Small intestine (tissue), 7 donors: ENCODE data around the gene LAMB1. TPM values are rescaled to one million over a fixed set of nuclear protein-coding genes. Genes with fewer than 3 reads are reported as not detected.
A peak's percentile ranks its signal among the peaks of the same experiment; 100 is the strongest.

Experiments used
- DNase-seq, 2 donors: peaks; one replicate each; pipeline versions ENCODE4 v3.0.0 to v3.0.0-alpha.2; 2013
- FAIRE-seq: peaks from 2 replicates; lab custom pipeline; 2012; peaks lifted over from hg19 to GRCh38; lab: Jason Lieb, UNC
- H3K27ac ChIP-seq, 3 donors: one replicate each; pipeline ENCODE4 v1.5.1; 2013; ENCODE audit warnings: low read length in 2 of 3, mild to moderate bottlenecking in 2 of 3, control low read depth in 1 of 3, inconsistent platforms in 1 of 3, low read depth in 1 of 3, moderate library complexity in 1 of 3
- H3K27me3 ChIP-seq, 3 donors: one replicate each; pipeline ENCODE4 v1.6.1; 2013; ENCODE audit warnings: low read length in 3 of 3, inconsistent platforms in 1 of 3; ENCODE audit not compliant: control insufficient read depth in 3 of 3, insufficient read depth in 3 of 3
- H3K36me3 ChIP-seq, 3 donors: one replicate each; pipeline ENCODE4 v1.6.1; 2013; ENCODE audit warnings: low read length in 3 of 3, inconsistent platforms in 1 of 3, low read depth in 1 of 3, mild to moderate bottlenecking in 1 of 3, moderate library complexity in 1 of 3; ENCODE audit not compliant: control insufficient read depth in 3 of 3, insufficient read depth in 2 of 3
- H3K4me1 ChIP-seq, 3 donors: one replicate each; pipeline ENCODE4 v1.6.1; 2013; ENCODE audit warnings: low read length in 2 of 3, inconsistent platforms in 1 of 3, low read depth in 1 of 3, mild to moderate bottlenecking in 1 of 3, moderate library complexity in 1 of 3; ENCODE audit not compliant: control insufficient read depth in 3 of 3, insufficient read depth in 2 of 3
- H3K4me3 ChIP-seq, 3 donors: one replicate each; pipeline ENCODE4 v1.5.1; 2013; ENCODE audit warnings: low read length in 3 of 3, control low read depth in 1 of 3, inconsistent platforms in 1 of 3, low read depth in 1 of 3, mild to moderate bottlenecking in 1 of 3, moderate library complexity in 1 of 3
- H3K9me3 ChIP-seq, 2 donors: one replicate each; pipeline ENCODE4 v1.6.1; 2013; ENCODE audit warnings: low read depth in 1 of 2, low read length in 1 of 2; ENCODE audit not compliant: control insufficient read depth in 2 of 2, insufficient read depth in 1 of 2
- WGBS, 3 donors: extraction: QIAGEN DNeasy Blood & Tissue Kit; methylation state at CpG; one replicate each; pipeline ENCODE4 v1.1.7; 2013; 5-methylcytosine and 5-hydroxymethylcytosine counted together
- polyA plus RNA-seq, 4 donors: library from polyadenylated mRNA; stranded (reverse) in 3 of 4; unstranded in 1 of 4; fragments of 200-250 nt in 3 of 4; fragments of 120-200 nt in 1 of 4; gene quantifications; one replicate each; pipeline versions ENCODE4 v1.2.1 to v1.2.3, GENCODE V29; 2013
- donor health status: healthy with polysubstance abuse.
- donor health status: control.
- donor health status: control.
- donor health status: Bipolar disorder and iron deficiency.
- donor health status: healthy.

Gene LAMB1
- polyA plus RNA-seq, 4 donors: 15.9 to 190 (median 71.5) TPM

DNA sequence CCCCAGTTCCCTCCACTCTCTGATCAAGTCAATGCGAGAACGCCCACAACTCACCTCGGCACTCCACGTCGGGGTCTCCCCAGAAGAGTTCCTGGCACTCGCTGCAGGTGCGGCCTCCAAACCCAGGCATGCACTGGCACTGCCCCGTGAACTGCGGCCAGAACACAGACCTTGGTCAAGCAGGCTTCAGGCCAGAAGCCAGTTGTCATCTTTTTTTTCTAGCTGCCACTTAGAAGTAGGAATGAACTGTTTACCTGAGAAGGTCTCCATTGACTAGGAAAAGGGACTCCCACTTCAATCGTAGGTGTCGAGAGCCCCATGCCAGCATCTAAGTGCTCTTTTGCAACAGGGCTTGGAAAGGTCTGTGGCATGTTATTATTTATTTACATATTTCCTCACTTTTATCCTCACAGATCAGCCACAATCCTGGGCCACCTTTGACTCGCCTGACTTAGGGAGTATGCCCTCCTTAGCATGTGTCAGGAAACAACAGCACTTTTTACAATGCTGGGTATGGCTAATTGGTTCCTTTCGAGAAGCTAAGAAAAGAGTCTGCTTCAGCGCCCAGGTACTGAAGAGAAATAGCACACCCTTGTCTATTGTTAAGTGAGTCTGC is 51.7 kb downstream of the LAMB1 start:
- Histone ChIP-seq H3K27ac (no peak overlapping the region), H3K36me3 (peaks cover 0 to 69% (median 16%) of the 10 kb centered on the region in 3 donors), H3K4me1 (peaks cover 0 to 7% (median 5%) of the 10 kb centered on the region in 3 donors), H3K27me3 (no peaks in the 10 kb centered on the region), H3K9me3 (no peaks in the 10 kb centered on the region), H3K4me3 (no peak overlapping the region)
- 90 to 96% (median 93%) methylated on average over 14 of the region's 14 CpGs for WGBS, 3 donors
- no peak for FAIRE-seq
- DNase-seq: no peak

DNA sequence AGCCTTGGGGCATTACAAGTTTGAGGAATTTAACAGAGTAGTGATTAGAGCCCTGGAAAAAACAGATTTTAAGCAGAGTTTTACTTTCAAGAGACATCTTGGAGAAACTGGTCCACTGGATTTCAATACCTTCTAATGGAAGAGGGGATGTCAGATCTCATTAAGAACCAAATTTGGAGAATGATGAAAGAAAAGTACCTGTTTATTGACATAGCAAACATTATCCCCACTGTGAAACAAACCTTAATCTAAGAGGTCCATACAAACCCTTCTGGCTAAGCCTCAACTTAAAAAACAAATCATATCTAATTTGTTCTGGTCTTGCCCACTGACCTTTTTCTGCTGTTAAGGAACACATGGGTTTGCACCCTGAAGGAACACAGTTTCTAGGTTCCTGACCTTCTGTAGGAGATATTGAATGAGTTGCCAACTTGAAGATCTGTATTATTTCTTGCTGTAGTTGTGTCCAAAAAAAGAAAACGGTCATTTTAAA is 53.5 kb downstream of the LAMB1 start:
- Histone ChIP-seq H3K9me3 (no peaks in the 10 kb centered on the region), H3K4me1 (peaks cover 0 to 7% (median 5%) of the 10 kb centered on the region in 3 donors), H3K27ac (peak overlapping the region in 1 of 3 donors; percentile 44), H3K36me3 (peaks cover 0 to 67% (median 16%) of the 10 kb centered on the region in 3 donors), H3K27me3 (no peaks in the 10 kb centered on the region), H3K4me3 (no peak overlapping the region)
- DNase-seq (no peak), FAIRE-seq (no peak)
- 57 to 68% (median 67%) methylated on average over 1 of the region's 1 CpG for WGBS, 3 donors

- Histone ChIP-seq H3K27me3 (no peaks in the 10 kb centered on the region), H3K9me3 (no peaks in the 10 kb centered on the region), H3K36me3 (peaks cover 0 to 62% (median 22%) of the 10 kb centered on the region in 3 donors), H3K4me3 (no peak overlapping the region), H3K27ac (peak overlapping the region in 2 of 3 donors; percentile 44 to 48), H3K4me1 (peaks cover 0 to 7% (median 5%) of the 10 kb centered on the region in 3 donors)
- WGBS, 3 donors: 19 to 53% (median 44%) methylated on average over 7 of the region's 7 CpGs
- FAIRE-seq (no peak), DNase-seq (peak; percentile 39 to 77)
Observed at GRCh38 chr7:107948645-107949442, 54.1 kb downstream of the LAMB1 start.

GRCh38 chr7:107946881-107947280 is 56.1 kb downstream of the LAMB1 start:
- Histone ChIP-seq H3K27ac (no peak overlapping the region), H3K9me3 (no peaks in the 10 kb centered on the region), H3K27me3 (no peaks in the 10 kb centered on the region), H3K4me3 (no peak overlapping the region), H3K36me3 (peaks cover 0 to 56% (median 17%) of the 10 kb centered on the region in 3 donors), H3K4me1 (peaks cover 0 to 7% (median 5%) of the 10 kb centered on the region in 3 donors)
- WGBS, 3 donors: 86 to 93% (median 90%) methylated on average over 6 of the region's 6 CpGs
- DNase-seq (no peak), FAIRE-seq (no peak)

DNA sequence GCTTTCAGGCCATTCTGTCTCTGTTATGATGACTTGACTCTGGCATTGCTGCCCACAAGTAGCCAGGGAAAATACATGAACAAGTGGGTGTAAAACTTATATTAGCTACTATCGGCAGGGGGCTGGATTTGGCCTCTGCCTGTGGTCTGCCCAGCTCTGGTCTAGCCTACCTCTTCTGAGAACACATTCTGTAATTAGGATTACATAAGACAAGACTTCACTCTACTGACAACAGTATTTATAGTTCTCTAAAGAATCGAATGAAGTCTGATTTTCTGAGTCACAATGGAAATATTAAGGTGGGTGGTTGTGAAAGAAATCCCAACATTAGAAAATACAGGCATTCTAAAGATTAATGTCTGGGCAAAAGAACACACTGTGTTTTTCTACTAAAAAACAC is 56.5 kb downstream of the LAMB1 start:
- Histone ChIP-seq H3K27ac (no peak overlapping the region), H3K9me3 (no peaks in the 10 kb centered on the region), H3K36me3 (peaks cover 0 to 52% (median 14%) of the 10 kb centered on the region in 3 donors), H3K27me3 (no peaks in the 10 kb centered on the region), H3K4me1 (peaks cover 0 to 7% (median 5%) of the 10 kb centered on the region in 3 donors), H3K4me3 (no peak overlapping the region)
- FAIRE-seq (no peak), DNase-seq (no peak)
- WGBS, 3 donors: 77 to 81% (median 79%) methylated on average over 2 of the region's 2 CpGs

GRCh38 chr7:107945332-107945731 is 57.6 kb downstream of the LAMB1 start:
- WGBS, 3 donors: 82 to 86% (median 83%) methylated on average over 2 of the region's 2 CpGs
- H3K4me3 ChIP-seq: no peak overlapping the region
- no peaks in the 10 kb centered on the region for H3K27me3 ChIP-seq
- no peak for DNase-seq
- FAIRE-seq: no peak
- peaks cover 0 to 7% (median 5%) of the 10 kb centered on the region in 3 donors for H3K4me1 ChIP-seq
- peak overlapping the region in 1 of 3 donors; percentile 0 for H3K27ac ChIP-seq
- H3K36me3 ChIP-seq: peaks cover 5 to 49% (median 10%) of the 10 kb centered on the region in 3 donors
- H3K9me3 ChIP-seq: no peaks in the 10 kb centered on the region

DNA sequence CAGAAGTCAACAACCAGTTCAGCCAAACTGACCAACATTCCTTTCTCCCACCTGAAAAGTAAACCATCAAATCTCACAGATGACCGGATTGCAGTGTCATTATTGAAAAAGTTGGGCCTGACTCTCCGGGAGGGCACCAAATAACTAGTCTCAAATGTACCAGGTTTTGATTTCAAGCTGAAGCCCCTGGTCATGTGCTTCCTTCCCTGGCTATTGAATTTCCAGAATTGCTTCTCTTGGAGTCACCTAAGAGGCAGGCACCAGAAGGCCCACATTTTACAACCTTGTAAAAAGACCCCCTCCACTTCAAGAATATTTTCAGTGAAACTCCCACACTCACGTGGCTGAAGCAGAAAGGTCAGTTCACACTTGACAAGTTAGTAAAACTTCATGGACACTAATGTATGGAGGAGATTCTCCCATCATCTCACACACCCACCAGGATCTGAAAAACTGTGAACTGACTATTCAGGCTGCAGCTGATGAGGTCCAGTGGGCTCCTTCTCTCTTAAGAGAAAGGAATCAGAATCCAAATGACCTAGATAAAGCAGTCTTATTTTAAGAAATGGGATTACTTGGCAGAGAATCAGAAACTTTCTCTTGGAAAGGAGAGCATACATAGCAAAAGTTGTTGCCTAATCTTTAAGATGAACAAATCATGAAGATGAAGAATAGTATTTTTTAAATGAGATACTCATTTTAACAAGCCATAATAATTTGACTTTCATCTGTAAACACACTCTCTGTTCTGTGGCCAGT is 58.4 kb downstream of the LAMB1 start:
- FAIRE-seq (no peak), DNase-seq (no peak)
- Histone ChIP-seq H3K4me3 (no peak overlapping the region), H3K36me3 (peaks cover 5 to 54% (median 10%) of the 10 kb centered on the region in 3 donors), H3K4me1 (peaks cover 0 to 7% (median 3%) of the 10 kb centered on the region in 3 donors), H3K27ac (no peak overlapping the region), H3K9me3 (no peaks in the 10 kb centered on the region), H3K27me3 (no peaks in the 10 kb centered on the region)
- 86 to 88% (median 87%) methylated on average over 3 of the region's 3 CpGs for WGBS, 3 donors

DNA sequence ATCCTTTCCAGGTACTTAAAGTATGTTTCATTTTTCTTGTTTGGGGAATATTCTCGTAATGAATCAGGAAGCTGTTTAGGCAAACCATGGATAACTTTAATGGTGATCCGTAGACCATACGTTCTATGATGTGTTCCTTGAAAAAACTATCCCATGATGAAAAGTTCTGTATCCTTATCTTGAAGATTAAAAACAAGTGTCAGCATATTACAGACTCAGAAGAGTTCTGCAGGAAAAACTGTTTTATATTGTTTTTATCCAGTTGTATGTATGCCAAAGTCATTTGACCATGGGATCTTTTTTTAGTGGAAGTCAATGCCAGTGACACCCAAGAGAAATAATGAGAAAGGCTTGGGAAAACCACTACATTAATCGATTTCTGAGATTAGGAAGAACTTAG is 59.9 kb downstream of the LAMB1 start:
- peaks cover 5 to 54% (median 8%) of the 10 kb centered on the region in 3 donors for H3K36me3 ChIP-seq
- no peak for FAIRE-seq
- H3K27ac ChIP-seq: no peak overlapping the region
- H3K27me3 ChIP-seq: no peaks in the 10 kb centered on the region
- DNase-seq: no peak
- no peak overlapping the region for H3K4me3 ChIP-seq
- no peaks in the 10 kb centered on the region for H3K4me1 ChIP-seq
- 89 to 92% (median 91%) methylated on average over 4 of the region's 4 CpGs for WGBS, 3 donors
- H3K9me3 ChIP-seq: no peaks in the 10 kb centered on the region
